Measurements from ENCODE around the gene DDIT4L. TPM values are rescaled to one million over a fixed set of nuclear protein-coding genes. Genes with fewer than 3 reads are reported as not detected.
"Not testable (repeated sequence)": the region's sequence is repeated elsewhere in the genome, so short reads cannot be mapped to it uniquely, and the experiment has no call there.

Gene DDIT4L
- total and polyA plus RNA-seq, 10 donors = 0.17 to 1.6 (median 0.38) TPM

- H3K36me3 ChIP-seq = no peaks in the 10 kb centered on the region
- H3K4me1 ChIP-seq = no peaks in the 10 kb centered on the region
- DNase-seq = no peak
- TF ChIP-seq POLR2AphosphoS5 (IDR thresholded peaks at IDR 0.05) (no peak), POLR2A (IDR thresholded peaks at IDR 0.05) (no peak), CTCF (IDR thresholded peaks at IDR 0.05 in 8 of 11, conservative IDR thresholded peaks at IDR 0.05 in 3 of 11) (no peak)
- intact Hi-C loops (cut with DNase I; ENCODE audit: low total_unique reads) = no loop called here
- 23 to 56% (median 39%) methylated on average over 1 of the region's 1 CpG for WGBS, 5 donors
- H3K27me3 ChIP-seq (replicated peaks in 1 of 7) = no peaks in the 10 kb centered on the region
- no peak overlapping the region for H3K4me3 ChIP-seq
- H3K27ac ChIP-seq = no peak overlapping the region
- no peaks in the 10 kb centered on the region for H3K9me3 ChIP-seq
Measured at GRCh38 chr4:100208964-100209363, 18.7 kb upstream of the DDIT4L start.

- intact Hi-C loops (cut with DNase I; ENCODE audit: low total_unique reads) = no loop called here
- Histone ChIP-seq H3K36me3 (no peaks in the 10 kb centered on the region), H3K27me3 (replicated peaks in 1 of 7) (no peaks in the 10 kb centered on the region), H3K9me3 (no peaks in the 10 kb centered on the region), H3K4me1 (no peaks in the 10 kb centered on the region), H3K4me3 (no peak overlapping the region), H3K27ac (no peak overlapping the region)
- TF ChIP-seq POLR2A (IDR thresholded peaks at IDR 0.05) = no peak
- no peak for TF ChIP-seq CTCF (IDR thresholded peaks at IDR 0.05 in 8 of 11, conservative IDR thresholded peaks at IDR 0.05 in 3 of 11)
- TF ChIP-seq POLR2AphosphoS5 (IDR thresholded peaks at IDR 0.05) = no peak
- DNase-seq = no peak
- WGBS, 5 donors = 62 to 87% (median 81%) methylated on average over 3 of the region's 3 CpGs
Measured at GRCh38 chr4:100208459-100208858, 18.2 kb upstream of the DDIT4L start.

GRCh38 chr4:100206850-100207249 lies 16.6 kb upstream of the DDIT4L start:
- Histone ChIP-seq H3K36me3 (no peaks in the 10 kb centered on the region), H3K27me3 (replicated peaks in 1 of 7) (no peaks in the 10 kb centered on the region), H3K9me3 (no peaks in the 10 kb centered on the region), H3K27ac (no peak overlapping the region), H3K4me1 (no peaks in the 10 kb centered on the region), H3K4me3 (no peak overlapping the region)
- intact Hi-C loops (cut with DNase I; ENCODE audit: low total_unique reads) = no loop called here
- no peak for DNase-seq
- TF ChIP-seq CTCF (IDR thresholded peaks at IDR 0.05 in 8 of 11, conservative IDR thresholded peaks at IDR 0.05 in 3 of 11) (no peak), POLR2AphosphoS5 (IDR thresholded peaks at IDR 0.05) (no peak), POLR2A (IDR thresholded peaks at IDR 0.05) (no peak)

GRCh38 chr4:100198061-100198460 lies 7.8 kb upstream of the DDIT4L start:
- Histone ChIP-seq H3K4me3 (no peak overlapping the region), H3K9me3 (no peaks in the 10 kb centered on the region), H3K27ac (no peak overlapping the region), H3K4me1 (no peaks in the 10 kb centered on the region), H3K36me3 (no peaks in the 10 kb centered on the region), H3K27me3 (replicated peaks in 1 of 7) (no peaks in the 10 kb centered on the region)
- TF ChIP-seq POLR2AphosphoS5 (IDR thresholded peaks at IDR 0.05) = no peak
- no peak for TF ChIP-seq CTCF (IDR thresholded peaks at IDR 0.05 in 8 of 11, conservative IDR thresholded peaks at IDR 0.05 in 3 of 11)
- no peak for TF ChIP-seq POLR2A (IDR thresholded peaks at IDR 0.05)
- intact Hi-C loops (cut with DNase I; ENCODE audit: low total_unique reads) = no loop called here
- WGBS, 5 donors = 87 to 98% (median 96%) methylated on average over 1 of the region's 1 CpG
- DNase-seq = no peak

- intact Hi-C loops (cut with DNase I; ENCODE audit: low total_unique reads) = not testable (repeated sequence)
Measured at GRCh38 chr4:100196388-100197071, 6.3 kb upstream of the DDIT4L start.

More at GRCh38 chr4:100196388-100197071, 6.3 kb upstream of the DDIT4L start:
- H3K9me3 ChIP-seq; H3K4me1 ChIP-seq; H3K4me3 ChIP-seq; H3K27ac ChIP-seq; H3K27me3 ChIP-seq (replicated peaks in 1 of 7); H3K36me3 ChIP-seq; DNase-seq: not testable (repeated sequence)
- 91 to 94% (median 92%) methylated on average over 27 to 40 of the region's 40 CpGs for WGBS, 5 donors
